RPMI8226 (cell line): ENCODE data around the gene NAGS.
"Not testable (repeated sequence)": the region's sequence is repeated elsewhere in the genome, so short reads cannot be mapped to it uniquely, and the experiment has no call there.

Source experiments
- DNase-seq: peaks from one replicate; pipeline ENCODE4 v3.0.0-alpha.2; 2015

NAGS gene

DNA sequence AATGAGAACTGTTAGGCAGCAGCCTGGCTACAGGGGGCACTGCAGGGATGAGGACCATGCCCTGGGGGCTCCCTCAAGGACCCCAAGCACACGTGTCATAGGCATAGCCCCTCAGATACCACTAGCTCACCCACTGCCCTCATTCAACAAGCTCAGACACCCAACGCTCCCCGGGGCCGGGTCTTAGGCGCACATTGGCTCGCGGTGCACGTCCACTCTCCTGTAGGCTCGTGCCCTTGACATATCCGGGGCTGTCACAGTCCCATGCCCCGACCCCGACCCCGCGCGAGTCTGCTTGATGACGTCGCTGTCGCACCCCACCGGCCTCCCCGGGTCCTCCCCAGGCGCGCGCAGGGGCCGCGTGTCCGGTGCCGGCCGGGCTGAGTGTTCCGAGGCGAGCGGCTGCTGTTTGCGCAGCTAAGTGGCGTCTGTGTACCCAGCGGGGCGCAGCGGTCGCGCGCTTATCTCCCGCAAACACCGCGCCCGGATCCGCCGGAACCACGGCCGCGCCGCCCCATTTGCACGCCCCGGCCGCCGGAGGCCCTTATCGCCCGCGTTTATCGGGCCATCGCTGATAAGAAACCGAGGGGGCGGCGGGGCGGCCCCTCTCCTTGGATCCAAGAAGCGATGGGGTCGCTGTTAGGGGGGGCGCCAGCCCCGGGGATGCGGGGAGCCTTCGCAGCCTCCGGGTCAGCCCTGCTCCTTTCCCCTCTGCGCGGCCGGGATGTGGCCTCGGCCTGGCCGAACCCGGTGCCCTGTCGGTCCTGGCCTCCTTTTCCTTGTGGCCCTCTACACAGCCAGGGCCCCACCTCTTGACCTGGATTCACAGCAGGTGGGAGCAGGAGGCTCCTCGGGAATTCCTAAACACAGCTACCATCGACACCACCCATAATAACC, 20.7 kb upstream of the NAGS start:
- no peak for DNase-seq

DNA sequence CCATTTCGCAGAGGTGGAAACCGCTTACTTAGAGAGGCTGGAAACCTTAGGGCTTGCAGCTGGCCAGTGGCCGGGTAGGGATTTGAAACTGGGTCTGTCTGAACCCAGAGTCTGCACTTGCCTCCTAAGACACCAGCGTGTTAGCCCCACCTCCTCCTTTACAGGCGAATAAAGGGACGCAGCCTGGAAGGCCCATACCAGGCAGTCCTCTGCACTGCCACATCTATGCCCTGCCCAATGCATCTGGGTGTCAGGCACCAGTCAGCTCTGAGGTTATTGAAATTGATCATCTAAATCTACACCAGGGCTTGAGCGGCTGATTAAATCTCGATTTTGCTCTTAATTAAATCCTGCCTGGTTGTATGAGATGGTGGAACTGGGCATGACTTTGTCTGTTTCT, 19.9 kb upstream of the NAGS start:
- no peak for DNase-seq

DNA sequence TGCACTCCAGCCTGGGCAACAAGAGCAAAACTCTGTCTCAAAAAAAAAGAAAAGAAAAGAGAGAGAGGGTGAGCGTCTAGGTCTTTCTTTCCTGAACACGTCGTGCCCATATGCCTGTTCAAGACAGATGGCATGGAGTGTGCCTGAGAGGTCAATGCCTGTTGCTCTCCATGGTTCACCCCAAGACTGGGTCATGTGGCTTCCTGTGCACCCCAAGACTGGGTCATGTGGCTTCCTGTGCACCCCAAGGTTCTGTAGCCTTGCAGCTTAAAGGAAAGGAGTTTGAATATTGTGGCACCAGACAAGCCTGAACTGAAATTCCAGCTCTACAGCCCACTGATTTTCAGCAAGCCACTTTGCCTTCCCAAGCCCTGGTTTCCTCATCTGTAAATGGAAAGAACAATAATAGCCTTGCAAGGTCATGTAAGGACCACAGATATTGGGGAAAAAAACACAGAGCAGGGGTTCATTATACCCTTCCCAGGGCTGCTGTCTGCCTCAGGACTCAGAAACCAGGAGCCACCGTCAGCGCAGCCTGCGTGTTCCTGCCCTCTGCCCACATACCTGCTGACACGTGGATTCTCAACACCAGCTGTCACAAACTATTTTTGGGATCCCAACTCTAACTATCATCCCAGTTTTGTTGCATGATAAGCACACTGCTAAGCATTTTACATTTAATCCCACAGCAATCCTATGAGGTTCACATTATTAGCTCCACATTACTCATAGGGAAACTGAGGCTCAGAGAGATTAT, 18.0 kb upstream of the NAGS start:
- DNase-seq: peak; percentile 26

DNA sequence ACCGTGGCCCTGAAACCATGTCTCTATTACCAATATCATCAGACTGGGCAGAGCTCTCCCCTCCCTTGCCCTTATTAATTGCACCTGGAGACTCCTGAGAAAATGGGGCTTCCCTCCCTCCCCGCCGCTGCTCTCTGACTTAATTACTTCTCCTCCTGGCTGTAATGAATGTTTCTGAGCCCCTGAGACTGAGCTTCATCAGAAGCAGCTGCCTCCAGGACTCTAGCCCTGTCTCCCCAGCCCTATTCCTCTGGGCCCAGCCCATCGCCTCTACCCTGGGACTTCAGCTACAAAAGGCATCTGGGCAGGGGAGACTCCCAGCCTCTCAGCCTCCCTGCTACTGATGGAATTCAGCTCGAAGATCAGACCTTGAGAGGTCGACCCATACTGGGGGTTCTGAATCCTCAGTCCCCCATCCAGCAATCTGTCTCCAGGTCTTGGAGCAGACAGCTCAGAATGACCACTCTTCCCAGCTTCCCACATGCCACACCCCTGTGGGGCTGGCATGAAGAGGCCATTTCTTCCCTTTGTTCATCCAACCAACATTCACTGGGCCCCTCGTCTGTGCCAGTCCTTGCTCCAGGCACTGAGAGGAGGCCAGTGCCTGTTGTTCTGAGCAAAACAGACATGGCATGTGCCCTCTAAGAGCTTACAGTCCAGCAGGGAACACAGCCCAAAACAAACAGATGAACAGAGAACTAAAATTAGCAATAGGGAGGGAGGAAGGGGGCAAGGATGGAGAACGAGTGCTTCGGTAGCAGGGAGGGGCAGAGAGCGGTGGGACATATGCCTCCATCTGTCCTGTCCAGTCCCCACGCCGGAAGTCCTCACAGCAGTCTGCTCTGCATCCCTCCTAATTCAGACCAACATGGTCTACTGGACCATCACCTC, 17.0 kb upstream of the NAGS start:
- DNase-seq: no peak

DNA sequence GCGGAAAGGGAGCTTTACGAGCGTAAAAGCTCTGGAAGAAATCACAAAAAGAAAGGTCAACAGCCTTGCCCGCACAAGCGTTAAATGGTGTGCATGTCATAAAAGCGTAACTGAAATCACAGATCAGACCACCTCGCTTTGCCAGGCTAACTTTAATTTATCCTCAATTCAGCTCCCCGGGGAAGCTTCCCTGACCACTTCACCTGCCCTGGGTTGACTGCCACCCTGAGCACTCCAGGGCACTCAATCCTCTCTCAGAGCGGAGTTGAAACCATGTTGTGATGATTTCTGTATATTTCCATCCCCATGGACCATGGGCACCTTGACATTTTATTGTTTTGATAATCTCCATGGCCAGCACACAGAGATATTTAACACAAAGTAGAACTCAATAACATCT, 16.1 kb upstream of the NAGS start:
- no peak for DNase-seq

DNA sequence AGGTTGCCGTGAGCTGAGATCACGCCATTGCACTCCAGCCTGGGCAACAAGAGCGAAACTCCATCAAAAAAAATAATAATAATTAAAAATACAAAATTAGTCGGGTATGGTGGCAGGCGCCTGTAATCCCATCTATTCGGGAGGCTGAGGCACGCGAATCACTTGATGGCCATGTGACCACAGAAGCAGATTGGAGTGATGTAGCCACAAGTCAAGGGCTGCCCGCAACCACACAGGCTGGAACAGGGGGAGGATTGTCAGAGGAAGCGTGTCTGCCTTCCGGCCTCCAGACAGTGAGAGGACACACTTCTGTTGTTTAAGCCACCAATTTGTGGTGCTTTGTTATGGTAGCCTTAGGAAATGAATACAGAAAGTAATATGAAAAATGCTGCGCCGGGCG, 11.8 kb upstream of the NAGS start:
- DNase-seq: no peak

DNA sequence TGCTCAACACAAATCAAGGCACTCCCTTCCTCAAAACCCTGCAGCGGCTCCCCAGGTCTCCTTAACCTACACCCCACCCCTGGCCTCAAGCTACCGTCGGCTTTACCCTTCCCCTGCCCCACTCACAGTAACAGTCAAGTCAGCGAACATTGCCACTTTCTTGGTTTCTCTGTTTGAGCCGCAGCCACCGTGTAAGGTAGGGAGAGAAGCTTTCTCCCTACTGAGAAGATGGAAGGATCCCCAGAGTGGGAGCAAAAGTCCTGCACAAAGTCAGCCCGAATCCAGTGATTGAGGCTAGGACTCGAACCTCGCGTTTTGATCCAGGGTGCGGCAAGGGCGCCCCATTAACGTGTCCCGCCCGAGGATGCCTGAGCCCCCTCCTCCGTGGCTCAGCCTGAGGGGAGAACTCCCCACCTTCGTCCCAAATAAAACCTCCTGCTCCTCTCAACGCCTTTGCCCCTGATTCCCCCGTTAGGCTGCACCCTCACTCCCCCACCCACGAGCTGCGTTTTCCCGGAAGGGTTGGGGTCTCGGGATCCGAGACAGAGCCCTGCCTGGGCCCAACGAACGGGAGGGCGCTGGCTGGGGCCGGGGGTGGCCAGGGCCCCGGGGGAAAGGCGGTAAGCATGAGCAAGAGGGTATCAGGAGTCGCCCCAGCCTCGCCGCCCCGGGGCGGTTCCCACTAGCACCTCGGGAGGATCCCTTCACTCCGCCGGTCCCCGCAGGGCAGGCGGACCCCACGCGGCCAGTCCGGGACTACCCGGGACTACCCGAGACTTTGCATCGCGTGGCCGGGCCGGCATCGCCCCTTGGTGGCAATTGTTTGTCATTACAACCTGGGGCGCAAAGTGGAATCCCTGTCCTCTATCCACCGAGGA, 9.9 kb upstream of the NAGS start:
- peak; percentile 71 for DNase-seq

DNA sequence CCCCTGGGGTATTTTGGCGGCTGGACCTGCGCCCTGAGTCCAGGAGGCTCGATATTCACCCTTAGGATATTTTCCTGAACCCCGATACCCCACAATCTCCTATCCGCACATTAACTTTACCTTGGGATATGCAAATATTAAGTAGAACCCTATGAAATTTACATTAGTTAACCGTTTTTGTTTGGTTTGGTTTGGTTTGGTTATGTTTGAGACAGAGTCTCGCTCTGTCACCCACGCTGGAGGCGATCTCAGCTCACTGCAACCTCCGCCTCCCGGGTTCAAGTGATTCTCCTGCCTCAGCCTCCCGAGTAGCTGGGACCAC, 9.3 kb upstream of the NAGS start:
- no peak for DNase-seq

DNA sequence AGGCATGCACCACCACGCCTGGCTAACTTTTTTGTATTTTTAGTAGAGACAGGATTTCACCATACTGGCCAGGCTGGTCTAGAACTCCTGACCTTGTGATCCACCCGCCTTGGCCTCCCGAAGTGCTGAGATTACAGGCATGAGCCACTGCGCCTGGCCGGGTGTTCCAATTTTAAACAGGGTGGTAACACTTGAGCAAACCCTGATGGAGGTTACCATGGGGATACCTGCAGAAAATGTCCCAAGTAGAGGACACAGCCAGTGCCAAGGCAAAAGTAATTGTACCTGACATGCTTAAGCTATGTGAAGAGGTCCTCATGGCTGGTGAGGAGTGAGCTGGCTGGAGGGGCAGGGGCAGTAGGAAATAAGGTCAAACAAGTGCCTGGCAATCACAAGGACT, 7.2 kb upstream of the NAGS start:
- not testable (repeated sequence) for DNase-seq

DNA sequence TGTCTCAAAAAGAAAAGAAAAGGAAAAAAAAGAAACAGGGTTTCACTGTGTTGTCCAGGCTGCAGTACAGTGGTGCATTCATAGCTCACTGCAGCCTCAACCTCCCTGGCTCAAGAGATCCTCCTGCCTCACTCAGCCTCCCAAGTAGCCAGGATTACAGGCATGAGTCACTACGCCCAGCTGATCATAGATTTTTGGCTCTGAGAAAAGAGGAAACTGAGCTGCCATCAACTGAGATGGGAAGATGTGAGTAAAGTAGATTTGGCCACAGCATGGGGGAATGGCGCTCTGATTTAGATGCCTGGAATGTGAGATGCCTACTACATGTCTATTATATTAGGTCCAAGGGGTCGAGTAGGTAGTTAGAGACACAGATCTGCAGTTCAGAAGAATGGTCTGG, 5.9 kb upstream of the NAGS start:
- no peak for DNase-seq

DNA sequence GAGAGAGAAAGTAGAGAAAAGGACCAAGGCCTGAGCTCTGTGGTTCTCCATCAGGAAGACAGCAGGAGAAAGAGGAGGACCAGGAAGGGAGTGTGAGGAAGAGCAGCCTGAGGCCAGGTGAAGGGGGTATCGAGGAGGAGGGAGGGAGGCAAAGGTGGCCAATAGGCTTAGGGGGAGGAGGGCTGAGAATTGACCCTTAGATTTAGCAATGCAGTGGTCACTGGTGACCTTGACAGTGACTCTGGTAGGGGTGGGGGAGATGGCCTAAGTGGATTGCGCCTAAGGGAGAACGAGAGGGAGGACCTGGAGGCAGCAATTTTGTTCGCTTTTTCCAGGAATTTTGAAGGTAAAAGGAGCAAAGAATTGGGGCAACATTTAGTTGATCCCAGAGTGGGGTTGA, 5.4 kb upstream of the NAGS start:
- DNase-seq: no peak

DNA sequence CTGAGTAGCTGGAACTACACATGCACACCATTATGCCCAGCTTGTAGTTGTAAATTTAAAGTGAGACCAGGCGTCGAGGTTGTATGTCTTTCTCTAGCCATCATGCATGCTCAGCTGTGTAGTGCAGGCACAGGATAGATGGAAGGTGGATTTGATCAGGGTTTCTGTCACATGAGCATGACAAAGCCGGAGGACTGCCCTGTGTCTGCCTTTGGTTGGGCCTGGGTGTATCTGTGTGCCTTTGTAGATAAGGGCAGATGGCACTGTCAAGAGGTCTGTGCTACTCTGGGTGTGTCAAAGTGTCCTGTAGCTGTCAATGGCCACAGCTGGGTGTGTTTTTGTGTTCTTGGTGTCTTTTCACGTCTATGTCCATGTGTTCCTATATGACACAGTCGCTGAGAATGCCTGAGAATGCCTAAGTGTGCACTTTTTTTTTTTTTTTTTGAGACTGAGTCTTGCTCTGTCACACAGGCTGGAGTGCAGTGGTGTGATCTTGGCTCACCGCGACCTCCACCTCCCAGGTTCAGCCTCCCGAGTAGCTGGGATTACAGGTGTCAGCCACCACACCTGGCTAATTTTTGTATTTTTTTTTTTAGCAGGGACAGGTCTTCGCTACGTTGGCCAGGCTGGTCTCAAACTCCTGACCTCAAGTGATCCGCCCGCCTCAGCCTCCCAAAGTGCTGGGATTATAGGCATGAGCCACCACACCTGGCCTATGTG, 4.1 kb upstream of the NAGS start:
- DNase-seq: no peak

DNA sequence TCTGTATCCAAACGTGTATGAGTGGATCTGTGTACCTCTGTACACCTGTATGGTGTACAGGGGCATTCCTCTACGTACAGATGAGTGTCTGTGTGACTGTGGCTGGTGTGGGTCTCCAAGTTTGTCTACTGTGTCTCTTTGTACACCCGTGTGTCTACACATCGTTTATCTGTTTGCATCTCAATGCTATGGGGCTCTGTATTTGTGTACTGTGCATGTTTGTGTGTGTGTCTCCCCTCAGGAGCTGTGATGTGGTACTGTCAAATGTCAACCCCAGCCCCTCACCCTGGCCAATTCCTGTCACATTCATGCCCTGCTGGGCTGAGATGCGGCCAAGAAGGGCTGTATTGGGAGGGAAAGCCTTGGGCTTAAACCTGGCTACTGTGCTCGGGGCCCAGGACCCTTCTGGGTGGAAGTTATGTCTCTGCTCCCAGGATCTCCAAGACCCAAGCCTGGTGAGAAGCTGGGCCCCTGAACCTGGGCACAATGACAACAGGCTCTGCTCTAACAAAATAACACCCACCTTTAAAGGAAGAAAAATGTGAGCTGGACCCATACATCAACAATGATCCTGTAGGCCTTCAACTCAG, 3.5 kb upstream of the NAGS start:
- DNase-seq: no peak

DNA sequence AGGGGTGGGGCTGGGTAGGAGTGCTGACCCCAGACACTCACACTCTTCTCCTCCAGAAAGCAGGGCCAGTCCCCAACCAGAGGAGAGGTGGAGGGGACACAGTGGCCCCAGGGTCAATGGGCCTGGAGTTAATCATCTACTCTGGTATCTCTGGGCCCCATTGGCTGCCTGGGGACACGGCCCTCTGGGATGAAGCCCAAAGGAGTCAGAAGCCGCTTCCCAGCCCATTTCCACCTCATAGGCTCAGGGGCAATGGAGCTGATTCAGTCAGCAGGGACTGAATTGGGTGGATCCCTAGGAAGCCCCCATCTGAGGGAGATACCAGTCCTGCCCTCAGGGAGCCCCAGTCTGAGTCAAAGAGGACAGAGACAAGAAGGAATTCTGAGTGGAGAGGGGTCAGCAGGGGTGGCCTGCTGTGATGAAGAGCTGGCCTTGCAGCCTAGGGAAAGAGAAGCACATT, 2.9 kb upstream of the NAGS start:
- DNase-seq: no peak

DNA sequence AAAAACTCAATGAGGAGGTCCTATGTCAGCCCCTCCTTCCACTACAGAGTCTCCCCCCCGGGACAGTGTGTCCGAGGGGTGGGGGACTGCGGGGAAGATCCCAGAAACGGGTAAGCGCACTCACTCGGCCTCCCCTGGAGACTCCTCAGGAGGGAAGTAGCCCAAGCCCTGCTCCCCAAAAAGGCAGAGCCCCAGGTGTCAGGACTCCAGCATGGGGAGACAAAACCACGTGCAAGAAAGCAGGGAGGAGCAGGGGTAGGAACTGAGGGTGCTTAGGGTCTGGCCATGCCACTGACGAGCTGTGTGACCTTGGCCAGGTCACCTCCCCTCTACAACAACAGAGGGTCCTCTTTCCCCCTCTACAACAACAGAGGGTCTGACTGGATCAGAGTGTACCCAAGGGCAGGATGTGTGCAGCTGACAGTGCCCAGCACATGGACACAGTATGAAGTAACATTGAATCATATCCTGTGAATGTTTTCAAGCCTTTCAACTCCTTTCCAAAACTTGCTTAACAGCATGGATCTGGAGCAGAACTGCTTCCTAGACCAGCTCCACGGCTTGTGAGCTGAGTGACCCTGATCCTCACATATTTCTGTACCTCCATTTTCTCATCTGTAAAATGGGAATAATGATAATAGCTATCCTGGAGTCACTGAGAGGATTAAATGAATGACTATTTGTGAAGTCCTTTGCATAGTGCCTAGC, 2.1 kb upstream of the NAGS start:
- DNase-seq: no peak

DNA sequence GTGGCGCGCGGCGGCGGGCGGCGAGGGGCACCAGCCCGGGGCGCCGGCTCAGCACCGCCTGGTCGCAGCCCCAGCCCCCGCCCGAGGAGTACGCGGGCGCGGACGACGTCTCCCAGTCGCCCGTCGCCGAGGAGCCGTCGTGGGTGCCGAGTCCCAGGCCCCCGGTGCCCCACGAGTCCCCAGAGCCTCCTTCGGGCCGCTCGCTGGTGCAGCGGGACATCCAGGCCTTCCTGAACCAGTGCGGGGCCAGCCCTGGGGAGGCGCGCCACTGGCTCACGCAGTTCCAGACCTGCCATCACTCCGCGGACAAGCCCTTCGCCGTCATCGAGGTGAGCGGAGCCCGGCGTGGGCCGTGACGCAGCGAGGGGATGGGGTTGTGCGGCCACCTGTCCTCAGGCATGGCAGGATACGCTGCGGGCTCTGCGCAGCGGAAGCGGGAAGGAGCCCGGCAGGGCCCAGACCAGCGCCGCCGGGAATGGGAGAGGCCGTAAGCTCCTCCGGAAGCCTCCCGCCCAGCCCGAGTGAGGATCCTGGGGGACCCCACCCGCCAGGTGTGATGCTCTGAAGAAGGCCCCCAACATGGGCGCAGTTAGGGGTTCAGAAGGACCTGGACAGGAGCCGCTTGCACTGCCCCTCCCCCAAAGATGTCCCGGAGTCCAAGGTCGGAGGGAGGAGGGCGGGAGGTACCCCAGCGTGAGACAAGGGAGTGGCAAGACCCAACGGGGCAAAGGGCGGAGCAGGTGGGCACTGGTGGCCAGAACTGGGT, 522 bp downstream of the NAGS start:
- DNase-seq: no peak

DNA sequence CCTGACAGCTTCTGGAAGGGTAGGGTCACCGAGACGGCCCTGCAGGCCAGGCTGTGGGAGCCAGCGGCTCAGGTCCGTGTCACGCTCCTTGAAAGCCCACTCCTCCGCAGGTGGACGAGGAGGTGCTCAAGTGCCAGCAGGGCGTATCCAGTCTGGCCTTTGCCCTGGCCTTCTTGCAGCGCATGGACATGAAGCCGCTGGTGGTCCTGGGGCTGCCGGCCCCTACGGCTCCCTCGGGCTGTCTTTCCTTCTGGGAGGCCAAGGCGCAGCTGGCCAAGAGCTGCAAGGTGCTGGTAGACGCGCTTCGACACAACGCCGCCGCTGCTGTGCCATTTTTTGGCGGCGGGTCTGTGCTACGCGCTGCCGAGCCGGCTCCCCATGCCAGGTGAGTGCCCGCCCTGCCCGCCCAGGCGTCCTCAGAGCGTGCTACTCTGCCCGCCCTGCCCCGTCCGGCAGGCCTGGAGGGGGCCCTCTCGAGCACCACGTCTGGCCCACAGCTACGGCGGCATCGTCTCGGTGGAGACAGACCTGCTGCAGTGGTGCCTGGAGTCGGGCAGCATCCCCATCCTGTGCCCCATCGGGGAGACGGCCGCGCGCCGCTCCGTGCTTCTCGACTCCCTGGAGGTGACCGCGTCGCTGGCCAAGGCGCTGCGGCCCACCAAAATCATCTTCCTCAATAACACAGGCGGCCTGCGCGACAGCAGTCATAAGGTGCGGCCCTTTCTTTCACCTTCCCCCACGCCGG, 1.3 kb downstream of the NAGS start:
- DNase-seq: peak; percentile 32

DNA sequence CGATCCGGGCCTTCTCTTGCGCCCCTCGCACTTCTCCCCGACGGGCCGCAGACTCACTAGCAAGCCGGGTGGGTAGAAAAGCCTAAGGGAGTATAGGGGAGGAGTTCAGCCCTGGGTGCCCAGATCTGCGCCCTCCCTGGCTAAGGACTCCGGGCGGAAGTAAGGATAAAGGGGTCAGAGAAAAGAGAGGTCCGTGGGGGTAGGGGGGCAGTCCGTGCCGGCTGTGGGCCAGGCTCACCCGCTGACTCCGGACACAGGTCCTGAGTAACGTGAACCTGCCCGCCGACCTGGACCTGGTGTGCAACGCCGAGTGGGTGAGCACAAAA, 1.8 kb downstream of the NAGS start:
- DNase-seq: no peak
